Measurements from ENCODE around the gene SNX17.
"Not testable (repeated sequence)": the region's sequence is repeated elsewhere in the genome, so short reads cannot be mapped to it uniquely, and the experiment has no call there.

The SNX17 gene, protein sequence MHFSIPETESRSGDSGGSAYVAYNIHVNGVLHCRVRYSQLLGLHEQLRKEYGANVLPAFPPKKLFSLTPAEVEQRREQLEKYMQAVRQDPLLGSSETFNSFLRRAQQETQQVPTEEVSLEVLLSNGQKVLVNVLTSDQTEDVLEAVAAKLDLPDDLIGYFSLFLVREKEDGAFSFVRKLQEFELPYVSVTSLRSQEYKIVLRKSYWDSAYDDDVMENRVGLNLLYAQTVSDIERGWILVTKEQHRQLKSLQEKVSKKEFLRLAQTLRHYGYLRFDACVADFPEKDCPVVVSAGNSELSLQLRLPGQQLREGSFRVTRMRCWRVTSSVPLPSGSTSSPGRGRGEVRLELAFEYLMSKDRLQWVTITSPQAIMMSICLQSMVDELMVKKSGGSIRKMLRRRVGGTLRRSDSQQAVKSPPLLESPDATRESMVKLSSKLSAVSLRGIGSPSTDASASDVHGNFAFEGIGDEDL

DNA sequence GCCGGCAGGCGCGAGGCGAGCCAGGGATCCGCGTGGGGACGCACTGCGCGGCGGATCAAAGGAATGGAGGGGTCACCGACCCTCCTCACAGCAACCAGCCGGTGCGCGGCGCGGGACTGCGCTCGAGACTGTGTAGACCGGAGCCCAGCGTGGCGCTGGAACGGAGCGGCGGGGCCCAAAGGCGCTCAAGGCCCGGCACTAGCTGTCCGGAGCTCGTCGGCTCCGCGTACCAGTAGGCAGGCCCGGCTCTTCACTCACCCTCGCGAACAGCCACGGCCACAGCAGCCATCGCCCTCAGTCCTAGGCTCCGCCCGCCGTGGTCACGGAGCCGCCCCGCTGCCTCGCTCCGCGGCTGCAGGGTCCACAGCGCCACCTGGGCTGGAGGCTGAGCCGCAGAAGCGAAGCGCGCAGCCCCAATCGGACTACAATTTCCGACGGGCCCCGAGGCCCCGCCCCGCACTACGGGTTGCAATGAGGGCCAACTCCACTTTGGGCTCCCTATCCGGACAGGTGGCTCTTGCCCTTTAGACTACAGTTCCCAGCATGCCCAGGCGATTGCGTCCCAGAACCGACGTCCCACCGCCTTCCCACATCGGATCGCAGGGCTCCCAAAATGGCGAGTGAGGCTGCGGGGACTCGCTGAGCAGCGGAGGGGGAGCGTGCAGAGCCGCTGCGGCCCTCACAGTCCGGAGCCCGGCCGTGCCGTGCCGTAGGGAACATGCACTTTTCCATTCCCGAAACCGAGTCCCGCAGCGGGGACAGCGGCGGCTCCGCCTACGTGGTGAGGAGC lies at the start of gene SNX17, which contains the start of gene EIF2B4:
TSS of gene SNX17 (plus strand) at position 591 of the 790 bp plus-strand sequence. CDS start at position 719, 128 bp downstream.
TSS of gene EIF2B4 (minus strand) at position 313 of the 790 bp plus-strand sequence. CDS start at position 289, 24 bp downstream.
- peak; percentile 98 to 99 for DNase-seq

DNA sequence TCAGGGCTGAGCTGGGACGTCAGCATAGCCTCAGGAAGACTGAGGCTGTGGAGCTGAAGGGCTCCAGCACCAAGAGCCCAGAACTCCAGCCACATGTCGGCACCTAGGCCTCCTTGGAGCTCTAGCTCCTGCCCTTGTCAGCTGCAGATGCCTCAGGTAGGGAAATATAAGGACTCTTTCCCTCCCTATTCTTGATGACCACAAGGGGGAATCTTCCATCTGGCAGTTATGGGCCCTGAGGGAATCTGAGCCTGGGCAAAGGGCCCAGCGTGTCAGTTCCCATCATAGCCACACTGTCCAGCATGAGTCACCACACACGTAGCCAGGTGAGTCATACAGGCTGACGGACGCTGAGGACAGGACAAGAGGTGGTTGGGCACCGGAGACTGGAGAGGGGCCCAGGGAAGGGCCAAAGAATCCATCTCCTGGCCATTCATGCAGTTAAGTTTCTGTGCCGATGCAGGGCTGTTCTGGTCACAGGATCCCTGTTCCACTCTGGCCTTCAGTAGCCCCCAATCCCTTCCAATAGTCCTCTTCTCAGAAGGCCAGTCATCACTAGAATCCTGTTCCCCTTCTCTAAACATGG lies 49.4 kb upstream of the SNX17 start:
- DNase-seq = peak in 1 of 2 experiments; percentile 8

DNA sequence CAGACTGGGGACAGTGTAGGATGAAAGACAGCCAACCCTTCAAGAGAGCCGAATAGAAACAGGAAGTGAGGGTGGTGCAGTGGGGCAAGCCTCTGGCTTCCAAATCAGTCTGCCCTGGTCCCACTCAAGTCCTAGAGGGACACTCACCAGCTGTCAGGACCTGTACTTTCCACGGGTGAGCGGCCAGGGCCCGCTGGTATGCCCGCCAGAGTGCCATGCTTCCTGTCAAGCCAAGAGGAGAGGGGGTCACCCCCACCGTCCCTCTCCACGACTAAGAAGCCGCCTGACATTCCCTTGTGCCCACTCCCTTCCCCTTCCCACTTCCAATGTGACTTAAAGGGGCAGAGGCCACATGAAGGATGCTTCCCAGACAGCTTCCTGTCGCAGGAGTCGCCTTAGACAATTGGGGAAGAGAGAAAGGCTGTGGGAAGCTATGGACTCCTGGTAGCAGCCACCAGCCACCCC lies 48.1 kb upstream of the SNX17 start:
- DNase-seq = peak; percentile 52 to 54

DNA sequence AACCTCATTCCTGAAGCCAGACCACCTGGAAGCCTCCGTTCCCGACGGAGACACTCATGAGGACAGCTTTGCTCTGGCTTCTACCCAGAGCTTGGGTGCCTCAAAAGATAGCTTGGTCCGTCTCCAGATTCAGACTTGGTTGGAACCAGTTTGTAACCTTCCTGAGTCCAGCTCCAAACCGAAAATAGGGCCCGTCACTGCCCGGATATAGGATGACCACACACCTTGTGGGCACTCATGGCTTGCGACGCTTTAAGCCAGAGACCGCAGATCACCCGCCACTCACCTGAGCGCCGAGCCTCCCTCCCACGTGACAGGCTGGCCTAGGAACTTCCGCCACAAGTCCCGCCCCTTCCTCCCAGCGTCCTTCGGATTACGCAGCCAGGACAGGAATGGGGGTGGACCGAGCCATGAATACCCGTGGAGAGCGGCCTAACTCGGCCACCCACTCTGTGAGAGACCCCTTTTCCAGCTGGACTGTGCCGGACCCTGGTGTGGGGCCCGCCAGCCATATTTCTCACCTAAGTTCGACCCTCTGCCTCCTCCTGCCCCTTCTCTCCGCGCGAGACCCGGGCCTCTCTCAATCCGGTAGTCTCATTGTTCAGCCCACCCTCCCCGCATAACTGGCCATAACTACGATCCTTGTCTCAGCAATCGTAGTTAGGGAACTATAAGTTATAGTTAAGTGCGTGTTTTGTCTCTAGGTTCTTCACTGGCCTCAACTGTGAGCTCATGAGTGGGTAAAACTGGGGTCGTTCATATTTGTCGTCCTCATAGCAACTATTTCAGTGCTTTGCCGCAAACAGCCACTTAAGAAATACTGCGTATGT lies 47.4 kb upstream of the SNX17 start, which contains the start of gene MPV17:
TSS of gene MPV17 (minus strand) at position 332 of the 830 bp plus-strand sequence. CDS start 580 bp downstream, outside the sequence.
- peak; percentile 86 to 89 for DNase-seq

DNA sequence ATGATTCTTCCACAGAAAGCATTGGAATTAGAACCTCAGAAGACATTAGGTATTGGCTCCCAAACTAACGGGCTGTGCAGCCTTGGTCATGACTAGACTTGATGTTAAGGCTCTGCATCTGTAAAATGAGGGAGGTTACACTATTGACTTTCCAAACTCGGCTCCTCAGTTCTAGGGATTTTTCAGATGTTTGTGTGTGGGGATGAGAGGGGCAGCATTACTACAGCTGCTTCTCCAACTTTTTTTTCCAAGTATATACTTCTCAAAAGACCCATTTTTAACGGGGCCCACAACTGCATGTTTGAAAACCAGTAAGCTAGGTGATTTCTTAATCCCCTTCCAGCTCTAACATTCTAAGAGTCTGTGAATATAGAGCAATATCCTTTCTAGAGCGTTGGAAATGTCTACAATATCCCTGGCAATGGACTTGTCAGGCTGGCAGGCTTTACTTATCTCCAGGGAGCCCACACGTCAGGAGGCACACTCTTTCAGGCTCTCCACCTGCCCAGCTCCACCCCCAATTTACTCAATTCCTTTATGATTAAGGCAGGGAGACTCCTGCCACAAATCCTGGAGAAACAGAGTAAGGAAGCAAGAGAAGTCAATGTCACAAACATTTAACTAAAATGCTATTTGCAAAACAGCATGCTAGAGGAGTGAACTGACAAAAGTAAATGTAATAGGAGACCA lies 46.7 kb upstream of the SNX17 start:
- DNase-seq = peak in 1 of 2 experiments; percentile 64

DNA sequence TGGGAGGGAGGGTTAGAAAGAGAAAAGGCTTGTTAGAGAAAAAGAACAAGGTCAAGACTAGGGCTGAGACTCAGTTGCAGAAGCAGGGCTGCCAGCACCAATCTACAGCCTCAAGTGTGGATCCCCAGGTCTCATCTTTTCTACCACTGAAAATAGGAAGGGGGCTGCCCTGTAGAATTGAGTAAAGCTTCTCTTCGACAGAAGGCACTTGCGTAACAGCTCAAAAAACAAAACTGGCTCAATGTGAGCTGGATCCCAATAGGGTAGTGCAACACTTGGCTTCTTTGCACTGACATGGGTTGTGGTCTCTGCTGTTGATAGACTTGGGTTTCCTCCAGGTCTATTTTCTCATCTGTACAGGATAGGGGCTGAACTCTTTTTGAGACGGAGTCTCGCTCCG lies 45.7 kb upstream of the SNX17 start:
- no peak for DNase-seq

DNA sequence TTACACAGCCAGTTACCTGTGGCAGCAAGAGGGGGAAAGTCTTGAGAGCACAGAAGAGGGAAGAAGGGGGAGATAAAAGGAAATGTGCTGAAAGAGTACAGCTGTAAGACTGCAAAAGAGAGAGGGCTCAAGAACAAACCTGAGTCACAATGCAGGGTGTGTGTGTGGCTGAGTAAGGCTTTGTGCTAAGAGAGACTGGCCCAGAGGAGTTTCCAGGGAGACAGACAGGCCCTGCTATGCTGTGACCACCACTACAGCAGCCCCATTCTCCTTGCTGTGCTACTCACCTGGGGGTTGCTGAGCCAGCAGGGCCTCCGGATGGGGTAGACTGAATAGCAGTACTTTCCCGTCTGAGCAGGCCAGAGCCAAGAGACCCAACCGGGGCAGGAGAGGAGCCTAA lies 35.1 kb upstream of the SNX17 start:
- no peak for DNase-seq

DNA sequence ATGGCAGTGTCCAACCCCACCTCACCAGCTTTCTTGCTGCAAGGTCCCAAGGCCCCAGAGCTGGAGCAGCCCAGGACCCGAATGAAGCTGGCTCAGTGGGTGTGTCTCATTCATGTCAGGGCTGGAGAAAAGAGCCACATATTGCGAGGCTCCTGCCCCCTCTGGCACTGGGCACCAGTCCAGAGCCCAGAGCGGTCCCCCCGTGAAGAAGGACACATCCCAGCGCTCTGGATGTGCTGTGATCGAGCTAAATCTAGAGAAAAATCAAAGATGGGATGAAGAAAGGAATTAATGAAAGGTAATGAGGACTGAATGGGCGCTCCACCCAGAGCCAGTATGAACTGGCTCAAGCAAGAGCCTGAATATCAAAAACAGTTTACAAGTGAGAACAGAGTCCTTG lies 34.2 kb upstream of the SNX17 start:
- no peak for DNase-seq

DNA sequence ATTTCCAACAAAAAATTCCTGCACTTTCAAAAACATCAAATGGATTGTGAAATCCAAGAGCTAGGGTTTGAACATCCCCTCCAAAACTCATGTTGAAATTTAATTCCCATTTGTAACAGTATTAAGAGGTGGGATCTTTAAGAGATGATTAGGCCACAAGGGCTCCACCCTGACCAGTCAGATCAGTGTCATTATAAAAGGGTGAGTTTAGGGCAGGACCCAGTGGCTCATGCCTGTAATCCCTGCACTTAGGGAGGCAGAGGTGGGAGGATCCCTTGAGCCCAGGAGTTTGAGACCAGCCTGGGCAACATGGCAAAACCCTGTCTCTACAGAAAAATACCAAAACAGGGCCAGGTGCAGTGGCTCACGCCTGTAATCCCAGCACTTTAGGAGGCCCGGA lies 22.8 kb upstream of the SNX17 start:
- DNase-seq = no peak

DNA sequence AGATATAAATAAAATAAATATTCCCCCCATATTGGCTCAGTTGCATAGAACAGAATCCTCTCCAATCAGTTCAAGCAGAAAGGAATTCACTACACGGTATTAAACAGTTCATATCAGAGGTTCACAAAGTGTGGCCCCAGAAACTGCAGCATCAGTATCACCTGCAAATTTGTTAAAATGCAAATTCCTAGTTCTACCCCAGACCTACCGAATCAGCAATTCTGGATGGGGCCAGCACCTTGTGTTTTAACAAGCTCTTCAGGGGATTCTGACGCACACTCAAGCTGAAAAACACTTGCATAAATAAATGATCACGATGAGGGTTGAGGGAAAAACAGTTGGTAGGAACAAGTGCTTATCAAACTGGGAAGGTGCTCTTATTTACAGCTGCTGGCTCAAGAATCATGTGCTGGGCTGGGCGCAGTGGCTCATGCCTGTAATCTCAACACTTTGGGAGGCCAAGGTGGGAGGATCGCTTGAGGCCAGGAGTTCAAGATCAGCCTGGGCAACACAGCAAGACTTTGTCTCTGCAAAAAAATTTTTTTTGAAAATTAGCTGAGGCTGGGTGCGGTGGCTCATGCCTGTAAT lies 20.2 kb upstream of the SNX17 start:
- no peak for DNase-seq

DNA sequence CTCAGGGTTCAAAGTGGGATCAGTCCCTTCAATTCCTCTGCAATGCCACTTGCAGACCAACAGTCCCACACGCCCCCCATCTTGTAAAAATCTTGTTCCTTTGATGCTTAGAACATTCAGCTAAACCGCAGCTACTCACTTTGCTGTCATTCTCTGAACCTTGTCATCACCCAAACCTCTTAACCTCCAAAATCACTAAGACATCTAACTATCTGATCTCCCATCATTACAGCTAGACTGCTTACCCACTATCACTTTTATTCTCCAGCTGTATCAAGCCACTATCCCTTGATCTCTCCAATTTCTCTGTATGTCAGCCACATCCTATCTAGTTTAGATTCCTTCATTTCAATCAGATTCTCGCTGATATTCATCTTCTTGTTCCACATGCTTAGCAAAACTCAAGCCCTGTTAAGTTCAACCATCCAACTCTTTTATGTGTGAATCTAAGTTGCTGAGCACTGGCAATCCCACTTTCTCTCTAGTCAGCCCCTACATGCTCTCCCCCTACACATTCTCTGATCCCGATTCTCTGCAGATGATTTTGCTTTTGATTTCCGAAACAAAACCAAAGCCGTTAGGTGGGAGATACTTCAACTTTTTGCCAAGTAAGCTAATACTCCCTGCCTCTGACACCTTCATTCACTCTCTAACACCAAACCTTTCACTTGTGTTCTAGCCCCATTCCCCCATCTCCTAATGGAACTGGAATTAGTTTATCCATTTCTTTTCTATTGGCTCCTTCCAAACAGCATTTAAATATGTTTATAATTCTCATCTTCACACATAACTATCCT lies 18.4 kb upstream of the SNX17 start:
- no peak for DNase-seq

DNA sequence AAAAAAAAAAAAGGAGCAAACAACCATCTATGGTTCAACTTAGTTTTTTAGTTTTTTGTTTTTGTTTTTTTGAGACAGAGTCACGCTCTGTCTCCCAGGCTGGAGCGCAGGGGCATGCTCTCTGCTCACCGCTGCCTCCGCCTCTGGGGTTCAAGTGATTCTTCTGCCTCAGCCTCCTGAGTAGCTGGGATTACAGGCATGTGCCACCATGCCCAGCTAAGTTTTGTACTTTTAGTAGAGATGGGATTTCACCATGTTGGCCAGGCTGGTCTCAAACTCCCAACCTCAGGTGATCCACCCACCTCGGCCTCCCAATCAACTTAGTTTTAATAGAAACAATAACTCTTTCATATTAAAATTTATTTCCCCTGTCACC lies 17.0 kb upstream of the SNX17 start:
- not testable (repeated sequence) for DNase-seq

DNA sequence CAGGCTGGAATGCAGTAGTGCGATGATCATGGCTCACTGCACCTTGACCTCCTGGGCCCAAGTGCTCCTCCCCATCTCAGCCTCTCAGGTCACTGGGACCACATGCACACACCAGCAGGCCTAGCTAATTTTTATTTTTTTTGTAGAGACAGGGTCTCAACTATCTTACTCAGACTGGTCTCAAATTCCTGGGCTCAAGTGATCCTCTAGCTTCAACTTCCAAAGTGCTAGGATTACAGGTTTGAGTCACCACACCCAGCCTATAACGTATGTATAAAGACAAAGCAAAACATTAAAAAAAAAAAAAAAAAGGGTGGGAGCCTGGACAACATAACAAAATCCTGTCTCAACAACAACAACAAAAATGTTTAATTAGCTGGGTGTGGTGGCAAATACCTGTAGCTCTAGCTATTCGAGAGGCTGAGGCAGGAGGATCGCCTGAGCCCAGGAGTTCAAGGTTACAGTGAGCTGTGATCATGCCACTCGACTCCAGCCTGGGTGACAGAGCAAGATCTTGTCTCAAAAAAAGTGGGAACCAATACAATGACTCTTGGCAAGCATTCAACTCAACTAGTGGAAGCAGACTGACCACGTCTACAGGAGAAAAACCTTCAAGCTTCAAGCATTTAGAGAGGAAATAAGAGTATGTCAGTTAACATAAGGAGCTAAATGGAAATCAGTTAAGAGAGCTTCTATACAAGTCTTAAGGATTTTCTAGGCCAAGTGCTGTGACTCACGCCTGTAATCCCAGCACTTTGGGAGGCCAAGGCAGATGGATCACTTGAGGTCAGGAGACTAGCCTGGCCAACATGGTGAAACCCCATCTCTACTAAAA lies 16.4 kb upstream of the SNX17 start:
- DNase-seq = peak in 1 of 2 experiments; percentile 20

DNA sequence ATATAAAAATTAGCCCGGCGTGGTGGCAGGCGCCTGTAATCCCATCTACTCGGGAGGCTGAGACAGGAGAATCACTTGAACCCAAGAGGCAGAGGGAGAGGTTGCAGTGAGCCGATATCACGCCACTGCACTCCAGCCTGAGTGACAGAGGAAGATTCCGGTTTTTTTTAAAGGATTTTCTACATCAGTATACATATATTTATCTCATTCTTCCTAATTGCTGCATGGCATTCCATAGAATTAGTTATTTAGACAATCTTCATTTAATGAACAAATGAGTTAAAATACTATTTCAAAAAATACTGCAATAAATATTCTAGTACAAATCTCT lies 15.9 kb upstream of the SNX17 start:
- no peak for DNase-seq

DNA sequence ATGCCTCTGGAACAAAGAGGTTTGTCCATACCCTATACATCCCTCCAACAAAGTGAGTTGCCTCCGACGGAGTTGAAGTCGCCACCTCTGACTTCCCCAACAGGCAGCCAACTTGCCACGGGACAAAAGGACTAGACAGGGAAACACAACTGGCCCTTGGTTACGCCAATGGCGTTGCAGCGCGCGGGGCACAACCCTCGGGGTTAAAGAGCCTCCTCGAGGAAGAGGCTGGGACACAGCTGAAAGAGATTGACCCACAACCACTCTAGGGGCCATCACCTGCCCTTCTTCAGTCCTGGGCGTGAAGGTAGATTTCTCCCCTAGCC lies 14.4 kb upstream of the SNX17 start:
- DNase-seq = peak; percentile 62 to 68

DNA sequence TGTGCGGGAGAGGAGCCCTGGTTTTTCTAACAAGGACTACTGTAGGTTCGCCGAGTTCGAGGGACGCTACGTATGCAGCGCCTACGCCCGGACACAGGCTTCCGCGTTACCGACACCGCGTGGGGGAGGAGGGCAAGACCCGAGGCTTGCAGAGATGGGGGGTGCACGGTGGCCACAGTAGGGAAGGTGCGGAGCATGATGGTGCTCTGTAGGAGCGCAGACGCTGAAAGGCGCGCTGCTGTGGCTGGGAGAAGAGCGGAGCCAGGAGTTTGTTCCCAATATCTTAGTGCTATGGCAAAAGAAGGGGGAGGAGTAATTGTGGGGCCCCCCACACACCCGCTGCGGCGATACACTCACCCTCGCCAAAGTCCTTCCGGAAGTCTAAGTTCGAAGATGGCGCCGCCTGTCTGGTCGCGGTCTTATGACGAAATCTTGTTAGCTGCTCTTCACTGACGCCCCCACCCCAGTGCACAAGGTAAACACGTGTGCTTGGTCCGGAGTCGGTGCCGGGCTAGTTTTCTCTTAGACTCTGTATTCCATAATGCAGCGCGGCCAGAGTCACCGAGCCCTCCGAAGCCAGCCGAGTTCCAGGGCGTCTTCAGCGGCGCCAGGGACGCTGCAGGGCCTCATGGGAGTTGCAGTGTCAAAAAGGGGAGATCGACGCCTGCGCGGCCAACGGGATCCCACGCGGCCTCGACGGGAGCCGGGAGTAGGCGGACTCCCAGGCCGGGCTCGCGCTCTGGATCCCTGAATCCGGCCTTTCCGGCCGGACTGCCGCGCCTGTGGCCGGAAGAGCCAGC lies 13.8 kb upstream of the SNX17 start, which contains the start of gene GTF3C2:
TSS of gene GTF3C2 (minus strand) at position 383 of the 800 bp plus-strand sequence. CDS start 13,210 bp downstream, outside the sequence.
- DNase-seq = peak; percentile 94 to 95

DNA sequence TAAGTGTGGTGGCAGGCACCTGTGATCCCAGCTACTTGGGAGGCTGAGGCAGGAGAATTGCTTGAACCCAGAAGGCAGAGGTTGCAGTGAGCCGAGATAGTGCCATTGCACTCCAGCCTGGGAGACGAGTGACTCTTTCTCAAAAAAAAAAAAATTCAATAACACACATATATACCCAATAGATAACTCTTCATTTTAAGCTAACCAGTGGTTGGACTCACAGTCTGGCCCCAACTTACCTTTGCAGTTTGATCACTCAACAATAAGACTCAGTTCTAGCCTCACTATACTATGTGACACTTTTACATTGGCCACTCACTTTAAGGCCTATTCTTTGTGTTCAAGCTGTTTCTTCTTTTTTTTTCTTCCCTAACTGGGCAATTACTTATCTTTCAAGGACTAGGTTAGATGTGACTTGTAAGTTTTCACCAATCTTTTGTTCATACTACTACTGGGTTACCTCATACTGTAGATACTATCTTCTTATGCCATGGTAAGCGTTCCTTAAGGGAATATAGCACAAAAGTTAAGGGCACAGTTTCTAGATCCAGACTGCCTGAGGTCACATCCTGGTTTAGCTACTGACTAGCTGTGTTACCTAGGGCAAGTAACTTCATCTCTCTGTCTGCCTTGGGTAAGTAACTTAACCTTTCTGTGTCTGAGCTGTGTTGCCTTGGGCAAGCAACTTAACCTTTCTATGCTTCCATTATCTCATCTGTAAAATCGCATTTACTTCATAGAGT lies 7.6 kb upstream of the SNX17 start:
- DNase-seq = no peak

DNA sequence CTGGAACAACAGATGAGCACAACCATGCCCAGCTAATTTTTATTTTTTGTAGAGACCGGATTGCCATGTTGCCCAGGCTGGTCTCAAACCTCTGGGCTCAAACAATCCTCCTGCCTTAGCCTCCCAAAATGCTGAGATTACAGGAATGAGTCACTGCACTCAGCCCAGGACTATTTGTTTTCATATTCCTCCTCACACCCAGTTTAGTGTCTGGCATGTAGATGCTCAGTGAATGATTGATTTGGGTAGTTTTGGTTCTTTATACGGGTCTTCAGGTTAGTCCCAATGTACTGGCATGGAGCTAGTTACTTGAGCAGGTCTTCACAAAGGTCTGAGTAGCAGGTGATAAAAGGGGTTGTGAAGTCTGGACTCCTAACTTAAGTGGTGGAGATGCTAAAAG lies 6.5 kb upstream of the SNX17 start:
- no peak for DNase-seq

Measured in Kasumi-1 (cell line).